ENCODE measurements around the gene MRPS18A.
"Not testable (repeated sequence)": the region's sequence is repeated elsewhere in the genome, so short reads cannot be mapped to it uniquely, and the experiment has no call there.

Gene MRPS18A

DNA sequence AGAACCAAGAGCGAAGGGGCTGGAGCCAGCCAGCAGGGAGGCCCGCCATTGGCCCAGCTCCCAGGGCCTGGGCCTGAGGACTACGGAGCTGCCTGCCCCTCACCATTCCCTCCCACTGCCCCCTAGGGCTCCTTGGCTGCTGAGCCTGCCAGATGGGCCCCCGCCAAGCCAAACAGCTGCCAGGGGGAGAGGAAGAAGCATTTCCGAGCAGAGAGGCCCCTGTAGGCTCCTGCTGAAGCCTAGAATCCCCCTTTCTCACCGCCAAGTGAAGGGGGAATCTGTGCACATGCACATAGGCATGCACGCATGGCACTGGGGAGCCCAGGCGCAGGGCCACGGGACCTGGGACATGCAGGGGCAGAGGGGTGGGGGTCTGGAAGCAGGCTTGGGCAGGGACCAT lies 28.5 kb upstream of the MRPS18A start:
- no peak for DNase-seq

DNA sequence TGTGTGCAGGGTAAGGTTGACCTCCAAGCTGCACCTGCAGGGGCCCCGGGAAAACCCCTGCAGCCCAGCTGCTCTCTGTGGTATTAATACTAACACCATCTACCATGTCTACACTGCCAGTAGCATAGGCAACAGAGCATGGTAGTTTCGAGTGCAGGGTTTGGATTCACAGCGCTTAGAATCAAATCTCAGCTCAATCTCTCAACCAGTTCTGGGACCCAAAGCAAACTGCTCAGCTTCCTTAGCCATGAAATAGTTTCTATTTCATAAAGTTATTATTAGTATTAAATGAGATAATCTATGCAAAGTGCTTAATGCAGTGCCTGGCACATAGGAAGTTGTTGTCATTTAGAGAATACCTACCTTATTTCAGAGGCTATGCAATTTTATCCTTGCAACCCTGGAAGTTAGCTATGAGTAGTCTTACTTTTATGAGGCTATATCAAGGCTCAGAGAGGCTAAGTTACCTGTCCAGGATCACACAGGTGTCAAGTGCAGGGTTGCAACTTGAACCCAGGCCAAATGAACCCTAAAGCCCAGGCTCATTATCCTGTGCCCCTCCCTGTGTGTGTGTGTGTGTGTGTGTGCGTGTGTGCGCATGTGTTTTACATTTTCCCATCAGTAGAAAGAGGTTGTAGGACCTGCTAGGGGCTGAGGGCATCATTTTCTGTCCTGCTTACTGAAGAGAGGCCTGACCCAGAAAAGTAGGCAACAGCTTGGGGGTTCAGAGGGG lies 27.6 kb upstream of the MRPS18A start:
- DNase-seq, result no peak

DNA sequence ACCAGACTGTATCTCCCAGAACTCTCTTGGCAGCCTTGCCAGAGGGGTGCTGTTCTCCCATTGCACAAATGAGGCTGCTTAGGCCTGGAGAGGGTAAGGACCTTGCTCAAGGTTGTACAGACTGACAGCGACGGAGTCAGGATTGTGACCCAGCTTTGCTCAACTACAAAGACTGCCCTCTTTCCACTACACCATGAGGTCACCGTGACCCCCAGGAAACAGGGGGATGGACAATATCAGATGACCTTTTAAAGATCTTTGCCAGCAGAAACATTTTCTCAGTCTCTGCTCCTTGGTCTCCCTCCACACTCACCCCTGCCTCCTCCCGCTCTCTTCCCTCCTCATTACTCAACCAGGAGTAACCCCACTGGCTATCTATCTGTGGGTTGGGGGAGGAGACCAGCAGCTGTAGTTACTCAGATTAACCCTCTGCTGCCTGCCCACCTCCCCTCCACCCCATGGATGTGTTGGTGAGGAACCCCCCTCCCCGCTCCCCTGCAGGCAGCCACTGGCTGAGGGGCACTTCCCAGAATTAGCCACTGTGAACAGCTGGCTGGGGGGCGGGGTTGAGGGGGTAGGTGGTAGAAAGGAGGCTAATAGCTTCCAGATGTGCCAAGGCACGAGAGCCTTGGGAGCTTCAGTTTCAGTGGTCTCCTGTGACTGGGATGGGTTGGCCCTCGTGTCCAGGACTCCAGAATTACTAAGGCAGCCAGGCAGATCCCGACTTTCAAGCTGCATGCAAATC lies 26.9 kb upstream of the MRPS18A start:
- DNase-seq, result no peak

DNA sequence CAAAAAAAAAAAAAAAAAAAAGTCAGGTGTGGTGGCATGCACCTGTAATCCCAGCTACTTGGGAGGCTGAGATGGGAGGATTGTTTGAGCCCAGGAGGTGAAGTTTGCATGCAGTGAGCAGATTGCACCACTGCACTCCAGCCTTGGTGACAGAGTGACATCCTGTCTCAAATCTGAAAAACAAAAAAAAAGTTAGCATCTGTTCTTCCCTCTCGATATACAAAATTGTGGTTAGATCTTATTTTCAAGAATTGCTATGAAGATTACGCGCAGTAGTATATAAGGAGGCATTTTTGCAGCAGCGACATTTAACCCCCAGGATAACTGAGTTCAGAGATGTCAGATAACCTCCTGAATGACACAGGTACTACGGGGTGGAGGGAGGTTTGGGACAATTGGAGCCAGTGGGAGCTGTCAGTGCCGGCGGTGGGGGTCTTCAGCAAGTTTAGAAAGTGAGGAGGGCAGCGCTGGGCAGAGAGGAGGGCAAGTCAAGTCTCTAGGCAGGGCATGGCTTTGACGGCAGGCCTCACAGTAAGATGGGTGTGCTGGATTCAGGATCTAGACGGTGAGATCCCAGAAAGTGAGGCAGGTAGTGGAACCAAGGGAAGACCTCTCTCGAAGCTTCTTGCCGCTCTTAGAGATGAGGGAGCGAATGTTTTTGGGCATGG lies 26.2 kb upstream of the MRPS18A start:
- no peak for DNase-seq

DNA sequence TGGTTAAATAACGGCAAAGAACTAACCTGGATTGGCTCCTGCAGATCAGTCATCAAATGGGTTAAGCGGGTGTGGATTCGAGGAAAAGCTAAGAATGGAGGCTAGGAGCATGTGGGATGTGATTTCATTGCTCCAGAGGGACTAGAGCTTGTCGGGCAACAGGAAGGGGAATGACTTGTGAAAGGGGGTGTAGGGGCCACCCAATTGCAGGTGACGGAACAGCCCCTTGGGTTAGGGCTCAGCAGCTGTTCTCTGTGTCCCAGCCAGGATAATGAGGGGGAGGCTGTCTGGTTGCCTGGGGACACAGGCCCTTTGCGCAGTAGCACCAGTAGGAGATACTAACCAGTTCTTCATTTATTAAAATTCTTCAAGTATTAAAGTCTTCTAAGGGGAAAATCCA lies 25.0 kb upstream of the MRPS18A start:
- no peak for DNase-seq

DNA sequence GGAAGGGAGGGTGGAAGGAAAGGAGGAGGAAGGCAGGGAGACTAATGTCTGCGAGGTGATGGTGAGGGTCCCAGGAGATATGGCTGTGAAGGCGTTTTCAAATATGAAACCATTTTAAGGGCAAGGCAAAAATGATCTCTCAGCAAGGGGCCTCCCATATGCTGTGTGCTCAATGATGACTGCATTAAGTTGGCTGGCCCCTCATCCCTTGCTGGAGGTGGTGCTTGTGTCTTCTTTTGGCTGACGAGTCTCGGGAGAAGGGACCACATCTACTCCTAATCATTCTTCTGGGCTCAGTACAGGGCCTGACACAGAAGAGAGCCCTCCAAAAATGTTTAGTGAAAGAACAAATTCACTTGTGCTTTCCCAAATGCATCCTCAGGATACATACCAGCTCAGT lies 23.0 kb upstream of the MRPS18A start:
- no peak for DNase-seq

DNA sequence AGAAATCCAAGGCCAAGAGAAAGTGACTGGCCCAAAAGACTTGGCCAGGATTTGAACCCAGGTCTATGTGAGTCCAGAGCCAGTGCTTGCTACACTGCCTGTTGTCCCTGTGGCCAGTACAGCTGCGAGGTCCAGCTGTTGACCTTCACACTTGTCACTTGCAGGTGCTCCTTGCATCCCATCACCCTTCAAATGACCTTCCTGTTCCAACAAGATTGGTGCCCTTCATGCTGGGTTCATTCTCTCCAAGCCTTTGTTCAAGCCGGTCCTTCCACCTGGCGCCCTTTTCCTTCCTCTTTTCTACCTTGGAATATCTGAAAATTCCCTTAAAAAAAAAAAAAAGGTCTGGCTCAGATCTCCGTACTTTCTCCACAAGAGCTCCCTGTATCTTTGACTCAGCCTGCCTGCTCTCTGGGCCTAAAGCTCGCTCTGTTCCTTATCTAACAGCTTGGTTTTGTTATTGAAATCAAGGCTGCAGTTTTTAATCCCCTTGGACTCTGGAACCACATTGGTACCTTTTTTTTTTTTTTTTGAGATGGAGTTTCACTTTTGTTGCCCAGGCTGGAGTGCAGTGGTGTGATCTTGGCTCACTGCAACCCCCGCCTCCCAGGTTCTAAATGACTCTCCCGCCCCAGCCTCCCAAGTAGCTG lies 22.2 kb upstream of the MRPS18A start:
- no peak for DNase-seq

DNA sequence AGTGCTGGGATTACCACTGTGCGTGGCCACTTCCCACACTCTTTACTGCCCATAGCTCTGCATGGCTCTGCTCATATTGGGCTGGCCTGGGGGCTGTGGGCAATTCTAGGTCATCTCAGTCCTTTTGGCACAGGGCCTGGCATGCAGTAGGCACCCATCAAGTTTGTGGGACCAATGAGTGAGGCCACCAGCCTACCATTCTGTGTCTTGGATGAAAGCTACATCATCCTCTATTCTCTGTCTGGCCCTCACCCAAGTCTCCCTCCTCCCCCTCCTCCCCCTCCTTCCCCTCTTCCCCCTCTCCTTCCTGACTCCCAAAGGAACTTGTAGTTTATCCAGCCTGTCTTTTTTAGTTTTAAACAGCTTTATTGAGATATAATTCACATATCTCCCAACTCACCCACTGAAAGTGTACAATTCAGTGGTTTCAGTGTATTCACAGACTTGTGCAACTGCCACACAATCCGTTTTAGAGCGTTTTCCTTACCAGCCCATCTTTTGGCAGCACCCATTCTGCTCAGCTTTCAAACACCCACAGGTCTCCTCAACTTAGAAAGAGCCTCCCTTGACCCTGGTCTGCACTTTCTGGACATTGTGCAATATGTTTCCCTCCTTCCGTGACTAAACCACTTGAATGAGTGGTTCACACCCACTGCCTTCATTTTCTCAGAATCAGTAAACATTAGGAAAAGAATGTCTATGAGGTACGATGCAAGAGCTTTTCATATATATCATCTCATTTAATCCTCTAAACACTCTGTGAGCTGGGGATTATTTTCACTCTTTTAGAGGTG lies 21.5 kb upstream of the MRPS18A start:
- no peak for DNase-seq

DNA sequence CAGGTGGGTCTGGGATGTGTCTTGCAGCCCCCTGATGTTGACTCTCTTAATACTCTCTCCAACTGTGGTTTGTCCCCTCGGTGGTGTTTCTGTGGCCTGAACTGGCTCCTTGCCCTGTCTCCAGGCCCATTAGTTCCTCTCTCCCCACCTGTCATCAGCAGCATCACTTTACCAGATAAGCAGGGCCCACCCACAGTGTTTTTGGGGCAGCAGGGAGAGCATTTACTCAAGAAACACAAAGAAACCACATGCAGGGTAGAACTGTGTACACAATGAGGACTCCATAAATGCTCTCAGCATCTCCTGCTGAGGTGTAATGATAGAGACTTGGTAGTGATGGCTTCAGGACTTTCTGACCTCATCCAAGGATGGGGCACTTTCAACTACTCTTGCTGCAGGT lies 20.2 kb upstream of the MRPS18A start:
- peak in 1 of 3 experiments; percentile 43 for DNase-seq

DNA sequence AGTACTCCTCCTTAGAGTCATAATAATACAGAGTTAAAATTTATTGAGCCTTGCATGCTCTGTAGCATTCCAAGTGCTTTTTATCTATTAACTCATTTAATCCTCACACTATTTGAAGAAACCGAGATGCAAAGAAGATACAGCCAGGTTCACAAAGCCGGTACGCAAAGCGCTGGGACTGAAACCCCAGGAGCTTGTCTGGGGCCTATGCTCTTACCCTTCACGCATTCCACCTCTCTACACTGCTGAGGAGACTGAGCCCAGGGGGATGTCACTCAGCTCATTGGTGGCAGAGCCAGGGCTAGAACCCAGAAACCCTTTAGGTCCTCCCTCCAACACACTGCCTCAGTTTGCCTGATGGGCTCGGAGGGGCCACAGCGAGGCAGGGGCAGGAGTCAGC lies 19.7 kb upstream of the MRPS18A start:
- no peak for DNase-seq

DNA sequence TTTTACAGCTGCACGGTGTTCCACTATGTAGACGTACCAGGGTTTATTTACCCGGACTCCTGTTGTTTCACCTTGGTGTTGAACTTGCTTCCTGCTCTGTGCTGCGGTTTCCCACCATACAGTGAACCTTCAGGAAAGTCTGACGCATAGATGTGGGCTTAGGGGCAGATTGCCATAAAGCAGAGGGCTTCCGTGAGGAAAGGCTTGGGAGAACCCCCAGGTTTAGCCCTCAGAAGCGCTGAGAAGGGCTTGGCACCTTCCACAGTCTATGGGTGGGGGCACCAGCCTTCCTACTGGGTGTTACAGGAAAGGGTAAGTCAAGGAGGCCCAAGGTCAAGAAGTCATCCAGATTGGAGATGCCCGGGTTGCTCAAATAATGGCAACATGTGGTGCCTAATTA lies 19.2 kb upstream of the MRPS18A start:
- no peak for DNase-seq

DNA sequence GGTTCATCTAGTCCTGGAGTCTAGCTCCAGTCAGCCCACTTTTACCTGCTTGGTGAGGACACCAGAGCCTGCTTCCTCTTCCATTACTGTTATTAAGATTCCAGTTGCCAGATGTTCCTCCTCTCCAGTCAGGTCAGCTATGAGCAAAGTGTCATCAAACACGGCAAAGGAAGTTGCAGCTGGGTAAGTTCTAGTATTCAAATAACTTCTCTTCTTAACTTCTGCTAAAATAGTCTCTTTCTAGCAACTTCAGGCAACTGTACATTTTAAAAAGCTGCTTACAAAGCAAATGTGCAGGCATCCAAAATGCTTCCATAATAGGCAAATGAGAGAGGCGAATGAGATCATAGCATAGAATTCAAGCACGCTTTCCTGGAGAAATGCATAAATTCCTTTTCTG lies 18.4 kb upstream of the MRPS18A start:
- no peak for DNase-seq

DNA sequence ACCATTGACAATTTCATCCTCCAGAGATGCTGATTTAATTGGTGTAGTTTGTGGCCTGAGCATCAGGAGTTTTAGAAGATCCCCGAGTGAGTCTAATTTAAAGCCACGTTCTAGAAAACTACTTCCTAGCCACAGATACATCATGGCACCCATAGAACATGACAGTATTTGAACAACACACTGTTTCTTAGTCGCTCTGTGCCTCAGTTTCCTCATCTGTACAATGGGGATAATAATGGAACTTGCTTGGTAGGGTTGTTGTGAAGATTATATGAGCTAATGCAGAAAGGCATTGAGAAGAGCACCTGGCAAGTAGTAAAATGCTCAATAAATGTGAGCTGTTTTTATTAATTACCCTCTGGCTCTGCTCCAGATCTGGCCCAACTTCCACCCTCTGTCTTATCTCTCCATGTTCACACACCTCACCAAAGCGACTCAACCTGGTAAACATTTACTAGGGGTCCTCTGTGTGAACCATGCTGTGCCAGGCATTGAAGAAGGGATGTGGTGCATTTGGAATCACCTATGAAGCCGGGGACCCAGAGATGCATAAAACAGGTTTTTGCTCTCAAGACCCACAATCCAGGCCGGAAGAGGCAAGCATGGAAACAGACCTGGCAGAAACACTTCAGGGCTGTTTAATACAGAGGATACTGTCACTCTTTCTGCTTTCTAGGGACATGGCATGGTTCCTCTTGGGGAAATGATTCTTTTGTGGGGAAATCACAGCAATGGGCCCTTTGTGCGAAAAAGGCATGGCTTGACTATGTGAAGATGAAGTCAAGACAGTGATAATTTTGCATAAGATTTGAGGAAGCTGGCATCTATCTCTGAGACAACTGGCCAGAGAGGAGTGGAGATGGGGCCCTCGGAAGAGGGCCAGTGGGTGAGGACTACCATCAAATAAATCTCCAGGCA lies 16.2 kb upstream of the MRPS18A start:
- peak in 1 of 3 experiments; percentile 8 for DNase-seq

DNA sequence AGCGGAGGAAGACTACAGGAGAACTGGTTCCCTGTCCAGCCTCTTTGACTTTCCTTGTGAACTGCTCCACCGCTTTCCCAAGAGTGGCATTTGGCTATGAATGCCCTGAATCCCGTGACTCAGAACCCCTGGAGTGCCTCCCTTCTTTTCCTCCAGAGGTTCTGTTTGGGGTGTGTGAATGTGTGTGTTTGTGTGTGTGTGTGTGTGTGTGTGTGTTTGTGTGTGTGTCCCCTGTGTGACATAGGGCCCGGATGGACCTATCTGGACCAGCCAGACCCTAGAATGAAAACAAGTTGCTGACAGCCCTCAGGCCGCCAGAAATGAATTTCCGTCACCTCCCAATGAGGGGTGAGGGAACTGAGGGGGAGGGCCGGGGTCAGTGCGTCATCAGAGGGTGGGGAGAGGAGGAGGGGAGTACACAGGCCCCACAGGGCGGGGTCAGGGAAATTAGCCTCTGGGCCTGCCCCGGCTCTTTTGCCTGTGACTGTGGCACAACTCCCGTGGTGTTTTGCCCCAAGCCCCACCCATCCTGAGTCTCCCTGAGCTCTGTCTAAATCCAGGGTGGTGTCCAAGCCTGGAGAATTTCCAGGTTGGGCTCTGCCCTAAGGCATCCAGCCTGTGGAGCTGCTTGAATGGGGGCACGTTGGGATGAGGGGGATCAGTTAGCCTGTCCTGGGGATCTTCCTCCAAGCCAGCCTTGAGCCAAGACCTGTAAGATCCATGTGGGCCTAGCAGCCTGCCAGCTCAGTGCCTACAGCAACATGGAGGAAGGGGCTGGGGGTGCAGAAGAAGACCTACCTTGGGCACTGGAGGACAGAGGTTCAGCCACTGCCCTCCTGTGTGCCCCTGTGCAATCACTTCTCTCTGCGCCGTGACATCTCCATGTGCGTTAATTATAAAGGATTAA lies 15.2 kb upstream of the MRPS18A start:
- DNase-seq, result peak in 2 of 3 experiments; percentile 34 to 48

DNA sequence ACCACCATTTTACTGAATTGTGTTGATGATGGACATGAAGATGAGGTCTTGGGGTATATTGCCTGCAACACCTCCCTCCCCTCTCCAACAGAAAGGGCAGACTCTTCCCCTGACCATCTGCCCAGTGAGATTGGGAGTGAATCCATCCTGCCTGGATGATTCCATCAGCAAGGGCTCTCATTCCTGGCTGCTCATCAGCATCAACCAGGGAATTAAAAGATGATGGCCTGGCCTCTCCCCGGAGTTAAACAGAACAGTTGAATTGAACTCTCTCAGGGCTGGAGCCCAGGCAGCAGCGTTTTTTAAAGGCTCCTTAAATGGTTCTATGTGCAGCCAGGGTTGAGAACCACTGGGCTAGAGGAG lies 14.6 kb upstream of the MRPS18A start:
- no peak for DNase-seq

DNA sequence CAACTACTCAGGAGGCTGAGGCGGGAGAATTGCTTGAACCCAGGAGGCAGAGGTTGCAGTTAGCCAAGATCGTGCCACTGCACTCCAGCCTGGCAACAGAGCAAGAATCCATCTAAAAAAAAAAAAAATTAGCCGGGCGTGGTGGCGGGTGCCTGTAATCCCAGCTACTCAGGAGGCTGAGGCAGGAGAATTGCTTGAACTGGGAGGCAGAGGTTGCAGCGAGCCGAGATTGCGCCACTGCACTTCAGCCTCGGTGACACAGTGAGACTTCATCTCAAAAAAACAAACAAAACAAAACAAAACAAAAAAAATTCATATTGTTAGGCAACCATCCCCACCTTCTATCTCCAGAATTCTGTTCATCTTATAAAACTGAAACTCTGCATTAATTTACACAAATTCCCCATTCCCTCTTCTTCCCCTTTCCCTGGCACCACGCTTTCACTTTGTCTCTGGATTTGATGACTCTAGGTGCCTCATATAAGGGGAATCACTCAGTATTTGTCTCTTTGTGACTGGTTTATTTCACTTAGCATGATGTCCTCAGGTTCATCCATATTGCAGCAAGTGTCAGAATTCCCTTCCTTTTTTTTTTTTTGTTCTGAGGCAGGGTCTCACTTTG lies 13.5 kb upstream of the MRPS18A start:
- DNase-seq, result not testable (repeated sequence)

DNA sequence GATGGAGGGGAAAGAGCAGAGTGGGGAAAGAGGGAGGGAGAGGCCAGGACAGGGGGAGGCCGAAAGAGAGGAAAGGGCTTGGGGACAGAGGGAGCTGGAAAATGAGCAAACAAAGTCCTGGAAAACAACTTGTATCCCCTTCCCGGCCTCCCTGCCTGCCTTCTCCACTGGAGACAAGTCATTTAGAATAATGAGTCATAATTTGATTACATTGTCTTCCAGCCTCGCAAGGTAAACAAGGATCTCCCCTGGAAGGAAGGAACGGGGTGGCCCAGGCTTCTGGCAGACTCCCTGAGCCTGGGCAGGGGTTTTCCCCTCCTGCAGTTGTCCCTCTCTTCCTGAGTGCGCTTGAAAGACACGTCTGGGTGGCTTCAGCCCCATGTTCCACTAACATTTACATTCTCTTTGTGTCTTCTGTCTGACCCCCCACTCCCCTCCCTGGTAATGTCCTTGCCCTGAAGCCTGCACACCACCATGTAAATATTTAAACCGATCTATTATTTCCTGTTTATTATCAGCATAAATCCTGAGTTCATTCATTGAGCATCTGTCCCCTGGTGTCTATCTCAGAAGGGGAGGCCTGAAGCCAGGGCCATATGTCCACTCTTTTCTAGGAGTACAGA lies 12.1 kb upstream of the MRPS18A start:
- peak in 2 of 3 experiments; percentile 64 to 76 for DNase-seq

DNA sequence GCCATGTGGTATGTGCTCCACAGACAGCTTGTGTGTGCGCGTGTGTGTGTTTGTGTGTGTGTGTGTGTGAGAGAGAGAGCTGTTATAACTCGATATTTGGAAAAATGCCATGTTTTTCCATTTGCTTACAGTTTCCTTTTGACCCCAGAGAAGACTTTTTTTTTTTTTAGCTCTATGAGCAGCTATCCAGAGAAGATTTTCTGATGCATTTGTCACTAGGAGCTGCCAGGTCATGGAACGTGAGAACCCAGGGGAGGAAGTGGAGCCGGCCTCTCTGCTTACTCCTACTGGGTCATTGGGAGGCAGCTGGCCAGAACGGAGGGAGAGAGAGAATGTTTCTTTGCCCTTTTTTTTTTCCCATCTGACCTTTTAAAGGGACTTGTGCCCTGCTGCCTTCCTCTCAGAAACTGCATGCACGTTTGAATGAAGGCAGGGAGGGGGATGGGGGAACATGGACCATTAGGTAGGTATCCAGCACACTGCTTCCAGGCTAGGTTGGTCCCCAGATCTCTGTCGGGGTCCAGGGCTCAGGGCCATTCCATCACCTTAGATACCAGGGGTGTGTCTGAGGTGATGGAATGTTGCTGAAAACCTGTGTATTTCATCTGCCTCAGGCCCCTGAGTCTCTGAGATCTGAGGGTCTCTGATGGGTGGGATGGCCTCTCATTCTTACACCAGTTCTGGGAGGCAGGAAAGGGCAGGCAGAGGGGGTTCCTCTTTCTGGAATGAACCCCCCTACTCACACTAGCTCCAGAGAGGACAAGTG lies 11.2 kb upstream of the MRPS18A start:
- DNase-seq, result peak in 1 of 3 experiments; percentile 26

DNA sequence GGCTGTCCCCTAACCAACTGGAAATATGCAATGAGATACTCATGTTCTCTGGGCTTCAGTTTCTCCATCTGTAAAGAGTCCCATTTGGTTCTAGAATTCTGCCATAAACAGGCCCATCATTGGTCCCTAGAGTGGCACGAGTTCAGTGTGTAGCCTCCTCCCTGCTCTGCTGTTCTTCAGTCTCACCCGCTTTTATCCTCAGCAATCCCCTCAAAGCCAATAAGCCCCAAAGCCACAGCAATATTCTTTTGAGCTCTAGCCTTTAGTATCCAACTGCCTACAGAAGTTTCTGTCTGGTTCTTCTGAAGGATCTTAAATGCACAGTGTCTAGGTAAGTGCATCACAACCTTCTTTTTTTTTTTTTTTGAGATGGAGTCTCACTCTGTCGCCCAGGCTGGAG lies 9.8 kb upstream of the MRPS18A start:
- DNase-seq, result no peak

Measured in NCI-H1417 (cell line).